Osteoblast (primary cell): ENCODE measurements around the gene RCOR2. TPM values are rescaled to one million over a fixed set of nuclear protein-coding genes. Genes with fewer than 3 reads are reported as not detected.
"Not testable (repeated sequence)": the region's sequence is repeated elsewhere in the genome, so short reads cannot be mapped to it uniquely, and the experiment has no call there.

Experiments used
- DNase-seq: peaks from one replicate; pipeline ENCODE4 v3.0.0; 2011; ENCODE audit warnings: low spot score, mixed read lengths; ENCODE audit not compliant: insufficient read length; ENCODE audit errors: missing footprints
- H2AFZ ChIP-seq: 2 replicates; pipeline ENCODE4 v1.6.0; 2011; ENCODE audit warnings: mild to moderate bottlenecking, low read length
- H3K27ac ChIP-seq: 2 replicates; pipeline ENCODE4 v1.5.1; 2011; ENCODE audit warnings: mild to moderate bottlenecking, low read depth, low read length, moderate library complexity
- H3K27me3 ChIP-seq: 2 replicates; pipeline ENCODE4 v1.6.0; 2012; ENCODE audit warnings: mild to moderate bottlenecking, control low read depth, inconsistent platforms, low read length, moderate library complexity; ENCODE audit not compliant: insufficient read depth
- H3K36me3 ChIP-seq: 2 replicates; pipeline ENCODE4 v1.5.1; 2011; ENCODE audit warnings: mild to moderate bottlenecking, low read length, control low read depth, moderate library complexity; ENCODE audit not compliant: insufficient read depth
- H3K4me1 ChIP-seq: 2 replicates; pipeline ENCODE4 v1.5.1; 2011; ENCODE audit warnings: mild to moderate bottlenecking, low read length, control low read depth, moderate library complexity; ENCODE audit not compliant: insufficient read depth
- H3K4me2 ChIP-seq: 2 replicates; pipeline ENCODE4 v1.6.0; 2011; ENCODE audit warnings: mild to moderate bottlenecking, low read length; ENCODE audit not compliant: insufficient read depth
- H3K4me3 ChIP-seq: fragments of 200-600 bp; sonication (generic); 3 replicates; pipeline ENCODE4 v1.5.1; 2012; ENCODE audit warnings: mild to moderate bottlenecking, low read length, inconsistent platforms; ENCODE audit not compliant: insufficient read depth
- H3K79me2 ChIP-seq: 2 replicates; pipeline ENCODE4 v1.6.0; 2012; ENCODE audit warnings: mild to moderate bottlenecking, low read length, control low read depth, inconsistent platforms; ENCODE audit not compliant: insufficient read depth
- H3K9me3 ChIP-seq: 2 replicates; pipeline ENCODE4 v1.5.1; 2011; ENCODE audit warnings: low read depth, low read length, control low read depth
- H4K20me1 ChIP-seq: 2 replicates; pipeline ENCODE4 v1.6.0; 2012; ENCODE audit warnings: mild to moderate bottlenecking, low read length, control low read depth; ENCODE audit not compliant: insufficient read depth
- total RNA-seq: library from RNA; depleted of rRNA; stranded (reverse); fragments of >200 nt; gene quantifications from 2 replicates; pipeline ENCODE4 v1.2.3, GENCODE V29; 2012
- TF ChIP-seq, protein P1 (sequence below): IDR thresholded peaks from 2 replicates; pipeline ENCODE4 v1.5.1; 2011; ENCODE audit warnings: mild to moderate bottlenecking, low read depth, low read length, moderate library complexity; ENCODE audit errors: extremely low read depth

The RCOR2 gene
- under 0.01 TPM in 2 replicates for total RNA-seq

DNA sequence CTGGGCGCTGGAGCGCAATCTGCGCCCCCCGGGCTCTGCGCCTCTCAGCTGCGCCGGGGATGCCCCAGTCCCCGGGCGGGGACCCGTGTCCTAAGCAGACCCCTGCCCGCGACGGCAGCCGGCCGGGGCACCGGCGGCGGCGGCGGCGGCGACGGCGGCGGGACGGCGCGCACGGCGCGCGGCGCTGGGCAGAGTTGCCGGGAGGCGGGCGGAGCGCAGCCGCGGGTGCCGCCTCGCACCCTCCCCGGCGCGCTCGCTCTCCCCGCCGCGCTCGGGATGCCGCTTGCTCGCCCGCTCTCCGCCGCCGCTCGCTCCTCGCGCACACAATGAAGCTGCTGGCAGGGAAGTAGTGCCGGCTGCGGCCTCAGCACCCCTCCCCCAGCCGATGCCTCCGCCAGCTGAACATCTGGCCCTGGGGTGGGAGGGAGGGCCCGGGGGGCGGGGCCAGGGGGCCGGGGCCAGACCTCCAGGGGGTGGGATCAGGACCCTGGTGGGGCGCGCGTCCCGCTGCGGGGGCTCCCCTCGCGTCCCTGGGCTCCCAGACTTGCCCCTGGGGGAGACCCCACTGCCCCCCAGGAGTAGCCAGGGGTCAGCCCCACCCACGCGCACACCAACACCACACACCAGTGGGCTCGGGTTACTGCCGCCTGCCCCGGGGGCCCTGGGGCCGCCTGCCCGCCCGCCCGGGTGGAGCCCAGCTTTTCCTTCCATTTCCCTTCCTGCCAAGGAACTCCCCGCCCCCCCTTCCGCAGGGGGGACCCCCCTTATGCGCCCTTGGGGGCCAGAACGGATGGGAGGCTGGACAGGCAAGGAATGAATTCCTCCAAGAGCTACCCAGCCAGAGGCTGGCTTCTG is at the start of gene RCOR2:
RCOR2 (minus strand) TSS at position 328 of the 855 bp plus-strand sequence. CDS start 708 bp downstream, outside the sequence.
- Histone ChIP-seq H3K4me2 (peak within 1 kb of the TSS; percentile 79), H3K27me3 (no peaks in the 10 kb centered on the region), H3K27ac (no peak within 1 kb of the TSS), H4K20me1 (peaks cover 7% of the 10 kb centered on the region), H3K9me3 (no peaks in the 10 kb centered on the region), H3K36me3 (no peaks in the 10 kb centered on the region), H3K79me2 (no peaks in the 10 kb centered on the region), H3K4me3 (peak within 1 kb of the TSS; percentile 69), H2AFZ (peak within 1 kb of the TSS; percentile 56), H3K4me1 (peaks cover 20% of the 10 kb centered on the region)
- DNase-seq = peak; percentile 99
- TF ChIP-seq, protein P1, sequence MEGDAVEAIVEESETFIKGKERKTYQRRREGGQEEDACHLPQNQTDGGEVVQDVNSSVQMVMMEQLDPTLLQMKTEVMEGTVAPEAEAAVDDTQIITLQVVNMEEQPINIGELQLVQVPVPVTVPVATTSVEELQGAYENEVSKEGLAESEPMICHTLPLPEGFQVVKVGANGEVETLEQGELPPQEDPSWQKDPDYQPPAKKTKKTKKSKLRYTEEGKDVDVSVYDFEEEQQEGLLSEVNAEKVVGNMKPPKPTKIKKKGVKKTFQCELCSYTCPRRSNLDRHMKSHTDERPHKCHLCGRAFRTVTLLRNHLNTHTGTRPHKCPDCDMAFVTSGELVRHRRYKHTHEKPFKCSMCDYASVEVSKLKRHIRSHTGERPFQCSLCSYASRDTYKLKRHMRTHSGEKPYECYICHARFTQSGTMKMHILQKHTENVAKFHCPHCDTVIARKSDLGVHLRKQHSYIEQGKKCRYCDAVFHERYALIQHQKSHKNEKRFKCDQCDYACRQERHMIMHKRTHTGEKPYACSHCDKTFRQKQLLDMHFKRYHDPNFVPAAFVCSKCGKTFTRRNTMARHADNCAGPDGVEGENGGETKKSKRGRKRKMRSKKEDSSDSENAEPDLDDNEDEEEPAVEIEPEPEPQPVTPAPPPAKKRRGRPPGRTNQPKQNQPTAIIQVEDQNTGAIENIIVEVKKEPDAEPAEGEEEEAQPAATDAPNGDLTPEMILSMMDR = no peak

DNA sequence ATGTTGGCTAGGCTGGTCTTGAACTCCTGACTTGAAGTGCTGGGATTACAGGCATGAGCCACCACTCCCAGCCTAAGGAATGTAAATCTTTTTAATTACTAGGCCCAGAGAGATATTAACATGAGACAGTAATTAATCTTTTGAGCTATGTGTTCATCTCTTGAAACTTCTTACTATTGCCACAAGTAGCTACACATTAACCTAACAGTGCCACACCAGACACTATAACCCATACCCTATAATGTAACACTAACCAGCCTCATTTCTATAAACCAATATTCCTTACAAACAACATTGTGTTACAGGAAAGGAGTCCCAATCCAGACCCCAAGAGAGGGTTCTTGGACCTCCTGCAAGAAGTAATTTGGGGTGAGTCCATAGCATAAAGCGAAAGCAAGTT is 49.5 kb upstream of the RCOR2 start:
- Histone ChIP-seq H4K20me1 (no peaks in the 10 kb centered on the region), H3K4me2 (no peak overlapping the region), H3K27me3 (no peaks in the 10 kb centered on the region), H3K4me1 (no peaks in the 10 kb centered on the region), H3K4me3 (no peak overlapping the region), H3K27ac (no peak overlapping the region), H3K79me2 (no peaks in the 10 kb centered on the region), H2AFZ (no peak overlapping the region), H3K36me3 (no peaks in the 10 kb centered on the region), H3K9me3 (no peaks in the 10 kb centered on the region)
- DNase-seq = no peak
- TF ChIP-seq, protein P1 = no peak

DNA sequence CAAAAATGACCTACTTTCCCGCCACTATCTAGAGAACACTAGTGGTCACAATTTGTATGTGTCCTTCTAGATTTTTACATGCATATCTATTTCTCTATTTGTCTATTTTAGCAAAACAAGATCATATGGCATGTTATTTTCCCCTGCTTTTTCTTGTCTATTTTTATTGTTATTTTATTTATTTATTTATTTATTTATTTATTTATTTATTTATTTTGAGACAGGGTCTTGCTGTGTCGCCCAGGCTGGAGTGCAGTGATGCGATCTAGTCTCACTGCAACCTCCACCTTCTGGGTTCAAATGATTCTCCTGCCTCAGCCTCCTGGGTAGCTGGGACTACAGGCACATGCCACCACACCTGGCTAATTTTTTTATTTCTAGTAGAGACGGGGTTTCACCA is 46.9 kb upstream of the RCOR2 start:
- not testable (repeated sequence) for H3K4me3 ChIP-seq, H3K4me1 ChIP-seq, H3K27me3 ChIP-seq

DNA sequence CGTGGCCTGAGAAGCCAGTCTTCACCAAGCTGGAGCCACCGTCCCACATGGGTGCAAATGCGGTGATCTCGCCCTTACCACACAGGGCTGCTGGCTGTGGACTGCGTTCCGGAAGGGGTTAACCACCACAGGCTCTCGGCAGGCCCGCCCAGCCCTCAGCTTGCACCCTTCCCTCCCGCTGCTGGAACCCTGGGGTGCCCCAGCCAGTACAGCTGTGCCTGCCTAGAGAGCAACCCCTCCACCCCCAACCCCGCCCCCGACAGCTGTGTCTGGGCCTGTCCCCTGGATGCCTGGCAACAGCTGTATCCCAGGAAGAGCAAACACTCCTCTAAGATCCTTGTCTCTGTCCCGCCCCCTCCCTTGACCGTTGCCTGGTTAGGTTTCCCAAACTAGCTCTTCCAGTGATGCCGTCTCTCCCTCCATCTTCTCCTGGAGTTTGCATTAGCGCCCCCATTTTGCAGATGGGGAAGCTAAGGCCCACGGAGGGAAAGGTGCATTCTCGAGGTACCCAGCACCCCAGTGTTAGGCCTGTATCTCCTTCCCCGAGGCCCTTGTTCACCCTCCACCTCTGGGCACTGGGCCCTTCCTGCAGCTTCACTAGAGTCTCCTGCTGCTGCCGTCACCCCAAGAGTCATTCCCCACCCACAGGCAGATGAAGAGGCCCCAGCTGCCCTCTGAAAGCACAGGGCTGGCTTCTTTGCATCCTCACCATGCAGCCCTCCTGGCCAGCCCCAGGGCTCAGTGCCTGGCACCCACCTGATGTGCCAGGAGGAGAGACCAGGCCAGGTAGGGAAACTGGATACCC is 44.8 kb upstream of the RCOR2 start:
- no peaks in the 10 kb centered on the region for H3K4me1 ChIP-seq
- peak; percentile 79 for DNase-seq
- H3K4me2 ChIP-seq = peak overlapping the region; percentile 32
- H3K27ac ChIP-seq = no peak overlapping the region
- no peak overlapping the region for H3K4me3 ChIP-seq
- H3K36me3 ChIP-seq = no peaks in the 10 kb centered on the region
- no peaks in the 10 kb centered on the region for H4K20me1 ChIP-seq
- TF ChIP-seq, protein P1 = no peak
- no peaks in the 10 kb centered on the region for H3K27me3 ChIP-seq
- no peaks in the 10 kb centered on the region for H3K9me3 ChIP-seq
- no peaks in the 10 kb centered on the region for H3K79me2 ChIP-seq
- no peak overlapping the region for H2AFZ ChIP-seq

More for the DNA sequence above, 46.9 kb upstream of the RCOR2 start:
- not testable (repeated sequence) for H2AFZ ChIP-seq, H3K36me3 ChIP-seq, H3K4me2 ChIP-seq, H3K79me2 ChIP-seq, H3K9me3 ChIP-seq, H3K27ac ChIP-seq, H4K20me1 ChIP-seq, DNase-seq
